ENCODE measurements around the gene WDR88.
"Not testable (repeated sequence)": the region's sequence is repeated elsewhere in the genome, so short reads cannot be mapped to it uniquely, and the experiment has no call there.

DNA sequence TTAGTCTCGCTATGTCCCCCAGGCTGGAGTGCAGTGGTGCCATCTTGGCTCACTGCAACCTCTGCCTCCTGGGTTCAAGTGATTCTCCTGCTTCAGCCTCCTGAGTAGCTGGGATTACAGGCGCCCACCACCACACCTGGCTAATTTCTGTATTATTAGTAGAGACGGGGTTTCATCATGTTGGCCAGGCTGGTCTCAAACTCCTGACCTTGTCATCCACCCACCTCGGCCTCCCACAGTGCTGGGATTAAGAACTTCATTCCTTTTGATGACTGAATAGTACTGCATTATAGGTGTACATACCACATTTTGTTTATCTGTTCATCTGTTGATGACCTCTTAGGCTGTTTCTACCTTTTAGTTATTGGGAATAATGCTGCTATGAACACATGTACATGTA, 20.7 kb downstream of the WDR88 start:
- TF ChIP-seq, protein P1, sequence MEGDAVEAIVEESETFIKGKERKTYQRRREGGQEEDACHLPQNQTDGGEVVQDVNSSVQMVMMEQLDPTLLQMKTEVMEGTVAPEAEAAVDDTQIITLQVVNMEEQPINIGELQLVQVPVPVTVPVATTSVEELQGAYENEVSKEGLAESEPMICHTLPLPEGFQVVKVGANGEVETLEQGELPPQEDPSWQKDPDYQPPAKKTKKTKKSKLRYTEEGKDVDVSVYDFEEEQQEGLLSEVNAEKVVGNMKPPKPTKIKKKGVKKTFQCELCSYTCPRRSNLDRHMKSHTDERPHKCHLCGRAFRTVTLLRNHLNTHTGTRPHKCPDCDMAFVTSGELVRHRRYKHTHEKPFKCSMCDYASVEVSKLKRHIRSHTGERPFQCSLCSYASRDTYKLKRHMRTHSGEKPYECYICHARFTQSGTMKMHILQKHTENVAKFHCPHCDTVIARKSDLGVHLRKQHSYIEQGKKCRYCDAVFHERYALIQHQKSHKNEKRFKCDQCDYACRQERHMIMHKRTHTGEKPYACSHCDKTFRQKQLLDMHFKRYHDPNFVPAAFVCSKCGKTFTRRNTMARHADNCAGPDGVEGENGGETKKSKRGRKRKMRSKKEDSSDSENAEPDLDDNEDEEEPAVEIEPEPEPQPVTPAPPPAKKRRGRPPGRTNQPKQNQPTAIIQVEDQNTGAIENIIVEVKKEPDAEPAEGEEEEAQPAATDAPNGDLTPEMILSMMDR (IDR thresholded peaks at IDR 0.05 in 2 of 3, conservative IDR thresholded peaks at IDR 0.05 in 1 of 3; ENCODE audit: control insufficient read depth in 2 of 3, extremely low read depth in 1 of 3, insufficient read depth in 1 of 3, low read depth in 3 of 3, low read length in 3 of 3), result not testable (repeated sequence)
- TF ChIP-seq, protein P2, sequence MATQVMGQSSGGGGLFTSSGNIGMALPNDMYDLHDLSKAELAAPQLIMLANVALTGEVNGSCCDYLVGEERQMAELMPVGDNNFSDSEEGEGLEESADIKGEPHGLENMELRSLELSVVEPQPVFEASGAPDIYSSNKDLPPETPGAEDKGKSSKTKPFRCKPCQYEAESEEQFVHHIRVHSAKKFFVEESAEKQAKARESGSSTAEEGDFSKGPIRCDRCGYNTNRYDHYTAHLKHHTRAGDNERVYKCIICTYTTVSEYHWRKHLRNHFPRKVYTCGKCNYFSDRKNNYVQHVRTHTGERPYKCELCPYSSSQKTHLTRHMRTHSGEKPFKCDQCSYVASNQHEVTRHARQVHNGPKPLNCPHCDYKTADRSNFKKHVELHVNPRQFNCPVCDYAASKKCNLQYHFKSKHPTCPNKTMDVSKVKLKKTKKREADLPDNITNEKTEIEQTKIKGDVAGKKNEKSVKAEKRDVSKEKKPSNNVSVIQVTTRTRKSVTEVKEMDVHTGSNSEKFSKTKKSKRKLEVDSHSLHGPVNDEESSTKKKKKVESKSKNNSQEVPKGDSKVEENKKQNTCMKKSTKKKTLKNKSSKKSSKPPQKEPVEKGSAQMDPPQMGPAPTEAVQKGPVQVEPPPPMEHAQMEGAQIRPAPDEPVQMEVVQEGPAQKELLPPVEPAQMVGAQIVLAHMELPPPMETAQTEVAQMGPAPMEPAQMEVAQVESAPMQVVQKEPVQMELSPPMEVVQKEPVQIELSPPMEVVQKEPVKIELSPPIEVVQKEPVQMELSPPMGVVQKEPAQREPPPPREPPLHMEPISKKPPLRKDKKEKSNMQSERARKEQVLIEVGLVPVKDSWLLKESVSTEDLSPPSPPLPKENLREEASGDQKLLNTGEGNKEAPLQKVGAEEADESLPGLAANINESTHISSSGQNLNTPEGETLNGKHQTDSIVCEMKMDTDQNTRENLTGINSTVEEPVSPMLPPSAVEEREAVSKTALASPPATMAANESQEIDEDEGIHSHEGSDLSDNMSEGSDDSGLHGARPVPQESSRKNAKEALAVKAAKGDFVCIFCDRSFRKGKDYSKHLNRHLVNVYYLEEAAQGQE (IDR thresholded peaks at IDR 0.05; ENCODE audit: low read depth, low read length), result not testable (repeated sequence)
- TF ChIP-seq ZSCAN29 (IDR thresholded peaks at IDR 0.05), result not testable (repeated sequence)

Measured in GM12878 (cell line).